ENCODE results near the gene SPEF2.
A peak's percentile ranks its signal among the peaks of the same experiment; 100 is the strongest.

Gene SPEF2

GRCh38 chr5:35617435-35618303 lies at the start of gene SPEF2:
TSS of gene SPEF2 (plus strand) at chr5:35617863. CDS start at chr5:35617998, 135 bp downstream.
- peak within 1 kb of the TSS; percentile 66 for H3K4me3 ChIP-seq (ENCODE audit: low read depth, low read length)
- TF ChIP-seq CTCF (IDR thresholded peaks at IDR 0.05; ENCODE audit: low read depth, low read length): peak; percentile 71

GRCh38 chr5:35575578-35575977 lies 42.1 kb upstream of the SPEF2 start:
- TF ChIP-seq CTCF (IDR thresholded peaks at IDR 0.05; ENCODE audit: low read depth, low read length): no peak

GRCh38 chr5:35587419-35587818 lies 30.2 kb upstream of the SPEF2 start:
- H3K4me3 ChIP-seq (ENCODE audit: low read depth, low read length): no peak overlapping the region
- no peak for TF ChIP-seq CTCF (IDR thresholded peaks at IDR 0.05; ENCODE audit: low read depth, low read length)

More at GRCh38 chr5:35575578-35575977, 42.1 kb upstream of the SPEF2 start:
- no peak overlapping the region for H3K4me3 ChIP-seq (ENCODE audit: low read depth, low read length)

- TF ChIP-seq CTCF (IDR thresholded peaks at IDR 0.05; ENCODE audit: low read depth, low read length): no peak
- H3K4me3 ChIP-seq (ENCODE audit: low read depth, low read length): no peak overlapping the region
Measured at GRCh38 chr5:35593338-35593737, 24.3 kb upstream of the SPEF2 start.

GRCh38 chr5:35598707-35599370 lies 18.8 kb upstream of the SPEF2 start:
- no peak overlapping the region for H3K4me3 ChIP-seq (ENCODE audit: low read depth, low read length)
- no peak for TF ChIP-seq CTCF (IDR thresholded peaks at IDR 0.05; ENCODE audit: low read depth, low read length)

- H3K4me3 ChIP-seq (ENCODE audit: low read depth, low read length): no peak overlapping the region
- TF ChIP-seq CTCF (IDR thresholded peaks at IDR 0.05; ENCODE audit: low read depth, low read length): no peak
Measured at GRCh38 chr5:35600591-35600990, 17.1 kb upstream of the SPEF2 start.
